COLO829 (cell line): ENCODE measurements around the gene OR10H4.
"Not testable (repeated sequence)": the region's sequence is repeated elsewhere in the genome, so short reads cannot be mapped to it uniquely, and the experiment has no call there.

Source experiments
- DNase-seq: peaks from one replicate; pipeline ENCODE4 v3.0.0; 2012; ENCODE audit warnings: low spot score

OR10H4 gene

GRCh38 chr19:15944401-15944800 lies 4.4 kb upstream of the OR10H4 start:
- DNase-seq: no peak

- no peak for DNase-seq
Measured at GRCh38 chr19:15945301-15945700, 3.5 kb upstream of the OR10H4 start.

GRCh38 chr19:15954820-15955219 lies 6.0 kb downstream of the OR10H4 start:
- no peak for DNase-seq

GRCh38 chr19:15962319-15962718 lies 13.5 kb downstream of the OR10H4 start:
- DNase-seq: no peak

- no peak for DNase-seq
Measured at GRCh38 chr19:15964231-15964630, 15.4 kb downstream of the OR10H4 start.

GRCh38 chr19:15971224-15971780 lies 22.5 kb downstream of the OR10H4 start:
- DNase-seq: no peak

- not testable (repeated sequence) for DNase-seq
Measured at GRCh38 chr19:15972043-15972442, 23.2 kb downstream of the OR10H4 start.

GRCh38 chr19:15974856-15975255 lies 26.0 kb downstream of the OR10H4 start:
- no peak for DNase-seq

GRCh38 chr19:15976836-15977689 lies 28.3 kb downstream of the OR10H4 start:
- DNase-seq: no peak

GRCh38 chr19:15977690-15978089 lies 28.9 kb downstream of the OR10H4 start:
- no peak for DNase-seq

GRCh38 chr19:15979293-15979692 lies 30.5 kb downstream of the OR10H4 start:
- DNase-seq: no peak

GRCh38 chr19:15985831-15986230 lies 37.0 kb downstream of the OR10H4 start:
- DNase-seq: not testable (repeated sequence)

GRCh38 chr19:15986701-15987100 lies 37.9 kb downstream of the OR10H4 start:
- no peak for DNase-seq

- DNase-seq: no peak
Measured at GRCh38 chr19:15989889-15990288, 41.1 kb downstream of the OR10H4 start.

- DNase-seq: no peak
Measured at GRCh38 chr19:15991602-15992001, 42.8 kb downstream of the OR10H4 start.

GRCh38 chr19:15992014-15992413 lies 43.2 kb downstream of the OR10H4 start:
- DNase-seq: no peak

GRCh38 chr19:15995536-15995935 lies 46.7 kb downstream of the OR10H4 start:
- DNase-seq: no peak

GRCh38 chr19:15998166-15998565 lies 49.4 kb downstream of the OR10H4 start:
- no peak for DNase-seq
